DMS 273 (cell line): ENCODE results near the gene MARK3.

Experiments
- DNase-seq: peaks from one replicate; lab custom pipeline; 2025; ENCODE audit not compliant: unreplicated experiment; lab: John Stamatoyannopoulos, UW

Gene MARK3

DNA sequence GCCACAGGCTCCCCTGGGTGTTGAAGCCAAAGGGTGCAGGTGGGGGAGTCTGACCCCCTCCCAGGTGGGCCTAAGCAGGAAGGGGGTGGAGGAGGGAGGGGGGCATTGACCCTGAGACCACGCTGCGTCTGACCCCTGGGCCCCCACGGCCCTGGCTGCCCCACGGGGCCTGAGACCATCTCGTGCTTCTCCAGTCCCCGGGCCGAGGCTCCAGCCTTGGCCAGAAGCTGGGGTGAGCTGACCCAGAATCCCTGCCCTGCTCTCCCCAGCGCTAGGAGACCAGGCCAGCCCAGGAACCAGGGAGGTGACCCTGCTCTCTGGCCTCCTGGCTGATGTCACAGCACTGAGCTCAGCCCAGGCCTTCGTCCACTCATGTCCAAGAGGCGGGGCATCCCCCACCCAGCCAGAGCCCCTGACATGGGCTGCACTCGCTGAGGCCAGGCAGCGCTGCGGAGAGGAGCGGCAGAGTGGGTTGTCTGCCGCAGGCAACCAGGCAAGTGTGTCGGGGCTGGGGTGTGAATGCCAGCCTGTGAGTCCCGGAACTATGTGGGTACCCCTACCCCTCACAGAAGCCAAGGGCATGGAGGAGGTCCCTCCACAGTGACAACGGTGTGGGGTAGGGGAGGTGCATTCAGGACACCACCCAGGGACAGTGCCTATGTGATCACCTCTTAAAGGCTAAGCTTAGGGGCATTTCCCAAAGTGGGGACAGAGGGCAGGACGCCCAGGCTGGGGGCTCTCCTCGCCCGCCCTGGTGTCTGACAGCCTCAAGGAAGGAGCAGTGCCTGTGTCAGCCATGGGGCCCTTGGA lies 150.1 kb downstream of the MARK3 start:
- no peak for DNase-seq

DNA sequence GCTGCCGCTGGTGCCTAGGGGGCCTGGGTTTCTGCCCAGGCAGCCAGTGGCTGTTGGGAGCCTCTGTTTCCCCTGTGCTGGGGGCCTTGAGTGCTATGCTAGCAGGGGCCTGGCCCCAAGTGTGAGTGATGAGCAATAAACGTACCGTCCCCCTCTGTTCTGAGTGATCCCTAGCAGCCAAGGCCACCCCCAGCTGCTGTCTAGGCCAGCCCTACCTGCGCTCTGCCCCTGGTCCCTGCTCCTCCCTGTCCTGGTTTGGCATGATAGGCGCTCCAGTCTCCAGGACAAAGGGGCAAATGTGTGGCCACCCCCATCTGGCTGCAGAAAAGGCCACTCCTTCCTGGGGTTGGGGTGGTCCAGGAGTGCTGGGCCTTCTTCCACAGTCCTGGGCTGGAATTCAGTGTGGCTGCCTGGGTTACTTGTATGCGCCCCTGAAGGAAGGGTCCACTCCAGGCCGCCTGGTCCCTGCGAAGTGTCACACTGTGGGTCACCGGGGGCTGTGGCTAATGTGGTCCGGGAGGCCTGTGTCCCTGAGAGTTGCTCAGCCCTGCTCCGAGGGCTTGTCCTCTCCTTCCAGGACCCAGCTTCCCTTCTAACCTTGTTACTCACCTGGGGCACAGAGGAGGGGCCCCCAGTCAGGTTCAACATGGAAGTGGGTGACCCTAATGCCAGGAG lies 150.8 kb downstream of the MARK3 start:
- no peak for DNase-seq

DNA sequence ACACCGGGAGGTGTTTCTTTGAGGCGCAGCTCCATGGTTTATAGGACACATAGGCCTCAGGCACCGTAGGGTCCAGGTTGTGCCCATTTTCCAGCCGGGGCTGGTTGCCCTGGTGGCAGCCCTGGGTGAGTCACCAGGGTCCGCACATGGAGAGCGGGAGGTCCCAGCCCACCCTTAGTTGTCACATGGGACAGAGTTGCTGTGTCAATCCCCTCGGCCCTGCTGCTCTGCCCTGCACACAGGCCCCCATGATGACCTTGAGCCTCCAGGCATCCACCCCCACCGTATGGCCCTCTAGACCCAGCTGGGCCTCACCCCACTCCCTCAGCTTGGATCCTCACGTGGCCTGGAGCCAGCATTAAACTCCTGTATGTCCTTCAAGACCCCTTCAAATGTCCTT lies 151.5 kb downstream of the MARK3 start:
- DNase-seq = peak; percentile 39

DNA sequence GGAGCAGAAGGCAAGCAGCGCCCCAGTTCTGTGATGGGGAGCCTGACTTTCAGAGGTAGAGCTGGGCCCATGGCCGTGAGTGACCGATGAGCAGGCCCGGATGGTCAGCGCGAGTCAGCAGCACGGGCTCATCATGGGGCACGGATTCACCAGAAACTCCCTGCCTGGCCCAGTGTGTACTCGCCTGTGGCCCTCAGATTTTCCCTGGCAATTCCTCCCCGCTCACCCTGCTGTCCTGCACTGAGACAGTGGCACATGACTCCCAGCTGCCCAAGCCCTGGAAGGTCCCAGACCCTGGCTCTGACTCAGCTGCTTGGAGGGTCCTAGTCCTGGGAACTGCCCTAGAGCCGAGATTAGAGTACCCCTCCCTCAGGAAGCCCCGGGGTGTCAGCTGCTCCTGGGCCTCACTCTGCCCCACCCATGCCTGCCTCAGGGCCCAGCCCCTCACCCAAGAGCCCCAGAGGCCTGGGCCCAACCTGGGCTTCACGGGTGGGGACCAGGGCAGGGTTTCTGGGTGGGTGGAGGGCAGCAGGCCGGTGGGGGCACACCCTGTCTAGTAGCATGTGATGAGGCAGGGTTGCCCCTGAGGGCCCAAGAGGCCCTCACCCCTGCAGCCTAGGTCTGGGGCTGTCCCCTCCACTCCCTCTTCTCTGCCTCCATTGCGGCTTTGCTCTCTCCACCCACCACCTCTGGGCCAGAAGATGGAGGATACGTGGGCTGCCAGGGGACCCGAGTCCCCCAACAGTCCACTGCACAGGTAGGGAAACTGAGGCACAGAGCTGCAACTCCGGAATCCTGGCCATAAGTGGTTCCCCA lies 152.2 kb downstream of the MARK3 start:
- DNase-seq = no peak

DNA sequence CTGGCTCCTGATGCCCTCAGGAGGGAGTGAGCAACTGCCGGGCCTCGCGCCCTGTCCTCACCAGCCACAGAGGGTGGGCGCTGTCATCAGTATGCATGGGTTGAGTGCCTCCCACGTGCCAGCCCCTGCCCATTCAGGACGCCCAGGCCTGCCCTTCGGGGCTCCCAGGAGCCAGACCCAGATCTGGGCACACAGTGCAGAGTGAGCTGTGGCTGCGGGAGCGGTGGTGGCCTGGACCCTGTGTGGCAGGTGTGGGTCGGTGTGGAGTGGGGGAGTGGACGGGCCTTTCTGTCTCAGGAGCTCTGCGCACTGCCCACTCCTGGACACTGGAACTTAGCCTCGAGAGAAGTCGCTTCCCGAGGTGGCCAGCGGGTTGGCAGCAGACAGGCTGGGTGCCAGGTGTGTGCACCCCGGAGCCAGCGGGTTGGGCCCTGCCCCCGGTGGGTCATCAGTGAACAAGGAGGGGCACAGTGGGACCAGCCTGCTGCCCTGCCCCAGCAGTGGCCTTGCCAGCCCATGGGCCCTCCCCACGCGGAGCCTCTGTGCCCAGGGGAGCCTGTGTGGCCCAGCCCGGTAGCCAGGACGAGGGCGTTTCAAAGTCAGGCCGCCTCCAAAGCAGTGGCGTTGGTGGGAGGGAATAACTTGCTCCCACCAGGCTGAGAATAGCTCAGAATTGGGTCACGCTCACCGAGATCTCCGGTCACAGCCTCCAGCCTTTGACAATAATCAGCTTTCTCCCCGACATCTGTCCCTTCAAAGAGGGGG lies 153.3 kb downstream of the MARK3 start:
- DNase-seq = peak; percentile 62

DNA sequence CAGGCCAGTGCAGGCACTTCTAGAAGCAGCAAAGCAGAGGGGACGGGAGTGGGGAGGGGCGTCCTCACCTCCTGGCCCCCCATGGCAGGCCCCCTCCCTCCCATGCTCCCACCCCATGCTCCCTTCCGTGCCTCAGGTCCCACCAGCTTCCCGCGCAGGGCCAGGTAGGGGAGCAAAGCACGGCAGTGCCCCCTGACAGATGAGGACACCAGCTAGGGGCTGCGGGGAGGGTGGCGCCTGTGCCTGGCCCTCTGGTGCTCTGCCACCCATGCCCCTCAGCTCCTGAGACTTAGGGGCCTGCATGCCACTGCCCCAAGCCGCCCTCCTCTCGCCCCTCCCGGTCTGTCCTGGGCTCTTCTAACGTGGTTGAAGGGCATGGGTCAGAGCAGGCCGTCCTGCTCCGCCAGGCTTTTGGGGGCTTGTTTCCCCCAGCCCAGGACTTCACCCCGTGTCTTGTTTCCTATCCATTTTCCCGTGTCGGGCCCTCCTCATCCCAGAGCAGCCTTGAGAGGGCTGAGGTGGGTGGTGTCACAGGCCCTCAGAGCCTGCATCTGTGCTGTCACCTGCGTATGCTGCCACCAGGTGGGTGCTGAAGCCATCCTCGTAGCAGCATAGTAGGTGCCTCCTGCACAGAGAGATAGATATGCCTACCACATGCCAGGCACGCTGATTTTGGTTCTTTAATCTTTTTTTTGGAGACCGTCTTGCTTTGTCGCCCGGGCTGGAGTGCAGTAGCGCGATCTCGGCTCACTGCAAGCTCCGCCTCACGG lies 154.0 kb downstream of the MARK3 start:
- DNase-seq = peak; percentile 47

DNA sequence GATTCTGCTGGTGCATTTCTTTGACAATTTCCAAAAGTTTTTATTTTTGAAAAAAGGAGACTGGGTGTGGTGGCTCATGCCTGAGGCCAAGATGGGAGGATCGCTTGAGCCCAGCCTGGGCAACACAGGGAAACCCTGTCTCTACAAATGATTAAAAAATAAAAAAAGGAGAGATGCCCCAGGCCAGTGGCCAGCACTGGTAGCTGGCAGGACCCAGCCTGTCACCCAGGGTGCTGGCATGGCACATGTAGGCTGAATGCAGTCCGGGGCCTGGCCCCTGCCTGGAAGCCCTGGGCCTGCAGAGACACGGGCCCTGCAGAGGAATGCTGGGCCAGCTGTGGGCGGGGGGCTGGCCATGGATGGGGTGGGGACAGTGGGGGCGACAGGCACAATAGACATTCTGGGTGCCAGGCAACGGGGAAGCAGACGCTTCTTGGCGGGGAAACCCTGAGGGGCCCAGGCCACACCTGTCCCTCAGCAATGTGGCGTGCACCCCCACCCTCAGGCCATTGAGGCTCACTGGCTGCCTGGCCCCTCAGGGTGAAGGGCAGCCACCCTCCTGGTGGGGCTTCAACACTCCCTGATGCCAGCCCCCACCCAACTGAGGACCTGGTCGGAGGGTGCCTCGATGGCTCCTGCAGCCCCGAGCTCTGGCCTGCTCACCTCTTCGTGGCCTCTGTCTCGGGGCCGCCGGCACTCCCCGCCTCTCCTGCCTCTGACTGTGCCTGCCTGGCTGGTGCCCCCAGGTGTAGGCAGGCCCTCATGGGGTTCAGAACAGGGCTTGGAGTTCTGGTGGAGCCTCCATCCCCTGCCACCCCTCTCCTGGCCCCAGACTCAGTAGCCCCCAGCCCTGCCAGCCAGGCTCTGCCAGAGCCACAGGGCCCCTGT lies 155.8 kb downstream of the MARK3 start:
- DNase-seq = no peak

DNA sequence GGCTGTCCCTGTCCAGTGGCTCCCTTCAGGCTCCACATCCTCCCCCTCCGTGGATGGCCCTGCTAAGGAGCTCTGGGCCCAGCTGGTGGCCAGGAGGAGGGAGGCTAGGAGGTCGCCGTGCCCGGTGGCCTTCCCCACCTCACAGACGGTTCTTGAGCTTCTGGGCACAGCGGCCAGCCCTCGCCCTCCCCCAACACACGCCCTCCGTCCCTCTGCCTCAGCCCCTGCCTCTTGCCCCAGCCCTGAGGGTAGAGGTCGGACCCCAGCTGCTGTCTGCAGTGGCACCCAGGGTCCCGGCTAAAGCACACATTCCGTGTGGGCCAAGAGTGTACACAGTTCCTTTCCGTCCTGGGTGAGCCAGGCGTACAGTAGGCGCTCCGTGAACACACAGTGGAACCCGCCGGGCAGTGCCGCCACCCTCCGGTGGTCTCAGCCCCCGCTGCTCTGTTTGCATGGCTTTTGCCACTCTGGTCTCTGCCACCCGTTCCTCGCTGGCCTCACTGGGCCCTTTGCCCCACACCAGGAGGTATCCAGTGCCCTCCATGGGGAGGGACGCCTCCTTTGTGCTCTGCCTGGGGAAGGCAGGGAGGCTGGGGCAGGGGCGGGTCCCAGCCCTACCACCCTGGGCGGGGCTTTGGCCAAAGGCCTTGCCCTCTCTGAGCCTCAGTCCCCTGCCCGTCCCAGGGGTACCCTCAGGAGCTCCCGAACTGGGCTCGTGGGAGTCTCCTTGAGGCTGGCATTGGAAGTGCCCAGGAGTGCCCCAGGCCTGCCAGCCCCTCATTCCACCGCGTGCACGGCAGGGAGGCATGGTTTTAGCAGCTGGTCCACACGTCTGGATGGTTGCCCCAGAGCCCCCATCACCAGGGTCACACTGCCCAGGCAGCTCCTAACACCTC lies 156.7 kb downstream of the MARK3 start:
- DNase-seq = peak; percentile 79

DNA sequence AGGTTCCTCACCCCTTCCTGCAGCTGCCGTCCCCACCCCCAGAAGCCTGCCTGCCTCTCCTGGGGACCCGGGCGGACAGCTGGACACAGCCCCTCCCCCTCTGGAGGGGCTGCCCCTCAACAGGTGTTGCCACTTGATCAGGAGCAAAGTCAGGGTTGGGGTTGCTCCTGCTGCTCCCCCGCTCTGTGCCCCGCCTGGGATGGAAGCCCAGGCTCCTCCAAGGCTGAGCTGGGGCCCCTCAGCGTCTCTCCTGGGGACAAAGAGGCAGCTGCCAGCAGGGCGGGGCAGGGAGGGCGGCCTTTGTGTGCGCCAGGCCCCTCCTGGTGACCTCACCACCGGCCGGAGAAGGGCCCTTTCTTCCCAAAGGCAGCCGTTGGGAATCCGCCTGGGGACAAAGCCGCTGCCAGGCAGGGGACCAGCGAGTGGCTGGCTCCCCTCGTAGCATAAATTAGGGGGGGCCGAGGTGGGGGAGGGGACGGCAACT lies 157.4 kb downstream of the MARK3 start:
- peak; percentile 83 for DNase-seq

DNA sequence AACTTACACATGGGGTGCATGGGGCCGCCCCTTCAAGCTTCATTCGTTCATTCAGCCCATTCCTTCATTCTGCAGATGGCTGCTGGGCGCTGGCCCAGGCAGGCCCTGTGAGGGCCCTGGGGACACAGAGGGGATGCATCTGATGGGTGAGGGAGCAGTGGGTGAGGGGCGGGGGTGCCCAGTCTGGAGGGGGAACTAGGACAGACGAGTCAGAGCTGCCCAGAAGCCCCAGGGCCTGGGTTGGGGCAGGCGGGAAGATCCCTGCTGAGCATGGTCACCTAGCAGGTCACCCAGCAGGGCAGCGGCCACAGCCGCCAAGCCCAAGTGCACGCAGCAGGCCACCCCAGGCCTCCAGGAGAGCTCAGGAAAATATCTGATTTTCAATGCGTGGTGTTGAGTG lies 157.9 kb downstream of the MARK3 start:
- no peak for DNase-seq

DNA sequence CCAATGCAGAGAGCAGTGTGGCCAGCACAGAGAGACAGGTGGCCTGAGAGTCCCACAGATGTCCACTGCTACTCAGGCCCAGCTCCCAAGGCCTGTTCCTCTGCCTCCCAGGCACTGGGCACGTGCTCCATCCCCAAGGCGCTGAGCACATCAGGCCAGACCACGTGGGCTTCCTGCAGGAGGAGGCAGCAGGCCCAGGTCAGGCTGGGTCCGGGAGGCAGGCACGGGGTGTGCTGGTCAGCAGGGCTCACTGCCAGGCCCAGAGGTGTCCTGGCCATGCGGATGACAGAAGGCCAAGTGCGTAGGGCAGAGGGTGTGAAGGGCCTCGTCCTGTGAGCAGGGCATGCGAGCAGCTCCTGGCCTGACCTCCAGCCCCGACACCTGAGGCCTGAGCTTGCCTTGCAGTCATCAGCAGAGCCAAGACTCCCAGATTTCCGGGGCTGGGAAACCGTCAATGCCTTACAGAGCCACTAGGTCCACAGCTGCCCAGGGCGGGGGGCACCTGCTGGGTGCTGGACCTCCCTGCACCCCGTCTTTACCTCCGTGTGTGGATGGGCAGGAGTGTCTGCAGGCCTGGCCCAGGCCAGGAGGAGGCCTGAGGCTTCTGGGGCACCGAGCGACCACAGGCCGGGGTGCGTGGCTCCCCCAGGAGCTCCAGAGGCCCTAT lies 158.6 kb downstream of the MARK3 start:
- no peak for DNase-seq

DNA sequence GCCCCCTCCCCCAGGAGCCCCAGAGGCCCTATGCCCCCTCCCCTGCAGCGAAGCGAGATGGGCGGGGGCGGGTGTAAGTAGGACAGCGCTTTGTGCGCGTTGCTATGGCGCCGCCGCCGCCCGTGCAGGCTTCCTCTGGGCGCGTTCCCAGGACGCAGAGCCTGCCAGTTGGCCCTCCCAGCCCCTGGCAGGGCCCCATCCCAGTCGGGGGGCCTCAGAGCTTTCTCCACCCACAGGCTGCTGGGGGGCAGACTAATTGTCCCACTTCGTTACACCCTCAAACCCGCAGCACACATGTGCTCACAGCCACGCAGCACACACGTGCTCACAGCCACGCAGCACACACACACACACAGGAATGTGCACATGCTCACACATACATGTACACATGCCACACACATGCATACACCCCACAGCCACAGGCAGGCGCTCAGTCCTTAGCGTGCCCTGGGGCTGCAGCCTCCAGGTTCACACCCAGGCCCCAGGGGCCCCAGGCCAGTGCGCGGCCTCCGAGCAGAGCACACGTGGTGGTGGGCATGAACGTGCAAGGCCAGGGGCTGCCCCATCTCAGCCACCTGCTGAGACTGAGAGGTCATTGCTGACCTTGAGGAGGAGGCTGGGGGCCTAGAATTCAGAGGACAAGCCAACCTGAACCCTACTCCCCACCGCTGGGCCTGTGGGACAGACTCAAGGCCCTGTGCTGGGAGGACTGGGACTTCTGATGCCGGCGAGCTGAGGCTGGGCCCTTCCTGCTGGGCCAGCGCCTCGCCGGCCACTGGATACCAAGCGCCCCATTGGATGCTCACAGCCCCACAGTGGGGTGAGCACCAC lies 159.4 kb downstream of the MARK3 start:
- DNase-seq = peak; percentile 81

DNA sequence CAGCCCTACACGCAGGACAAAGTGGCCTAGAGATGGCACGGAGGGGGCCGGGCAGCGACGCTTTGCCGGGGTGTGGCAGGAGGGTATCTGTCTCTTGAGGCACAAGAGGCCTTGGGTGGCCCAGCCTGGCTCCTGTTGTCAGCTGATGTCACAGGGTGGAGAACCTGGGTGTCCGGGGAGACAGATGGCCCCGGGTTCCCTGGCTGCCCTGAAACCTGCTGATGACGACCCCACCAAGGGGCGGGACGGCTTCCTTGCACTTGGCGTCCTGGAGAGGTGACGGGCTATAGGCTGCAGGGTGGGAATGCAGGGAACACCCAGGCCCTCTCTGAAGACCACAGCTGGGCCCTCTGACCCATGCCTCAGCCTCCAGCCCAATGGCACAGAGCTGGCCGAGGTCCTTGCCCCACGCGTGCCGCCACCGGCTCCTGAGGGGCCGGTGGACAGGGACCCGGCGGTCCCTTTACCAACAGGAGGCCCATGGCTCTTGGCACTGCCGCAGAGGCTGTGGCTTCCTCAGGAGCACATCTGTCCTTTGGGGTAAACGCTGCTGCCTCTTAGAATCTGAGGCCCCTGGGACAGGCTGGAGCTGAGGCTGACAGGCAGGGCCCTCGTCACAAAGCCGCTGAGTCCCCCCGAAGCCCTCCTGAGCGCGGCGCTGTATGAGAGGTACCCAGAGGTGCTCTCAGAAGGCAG lies 160.2 kb downstream of the MARK3 start:
- no peak for DNase-seq

DNA sequence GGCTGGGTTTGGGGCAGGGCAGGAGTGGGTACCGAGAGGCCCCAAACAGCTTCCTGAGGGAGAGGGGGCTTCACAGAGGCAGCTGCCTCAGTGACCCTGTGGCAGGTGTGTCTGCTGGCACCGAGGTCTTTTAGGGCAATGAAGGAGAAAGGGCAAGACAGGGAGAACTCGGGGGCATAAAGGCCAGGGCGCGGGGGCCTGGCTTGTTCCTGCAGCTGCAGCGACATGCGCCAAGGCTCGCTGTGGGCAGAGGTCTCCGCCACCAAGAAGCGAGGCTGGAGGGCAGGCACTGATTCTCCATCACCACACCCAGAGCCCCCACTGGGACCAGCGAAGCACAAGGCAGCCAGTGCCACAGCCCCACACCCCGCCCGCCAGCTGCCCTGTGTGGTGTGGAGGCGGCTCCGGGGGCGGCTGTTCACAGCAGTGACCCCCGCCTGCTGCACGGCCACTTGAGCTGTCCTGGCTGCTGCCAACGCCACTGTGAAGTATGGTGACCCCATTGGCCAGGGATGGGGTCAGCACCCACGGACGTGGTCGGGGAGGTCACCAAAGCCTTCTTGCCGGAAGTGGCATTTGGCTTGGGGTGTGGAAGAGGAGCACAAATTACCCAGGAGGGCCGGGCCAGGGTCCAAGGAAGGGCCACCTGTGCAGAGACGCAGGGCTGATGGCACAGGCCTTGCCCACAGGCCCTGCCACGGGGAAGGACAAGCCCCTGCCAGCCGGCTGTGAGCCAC lies 160.9 kb downstream of the MARK3 start:
- peak; percentile 45 for DNase-seq

DNA sequence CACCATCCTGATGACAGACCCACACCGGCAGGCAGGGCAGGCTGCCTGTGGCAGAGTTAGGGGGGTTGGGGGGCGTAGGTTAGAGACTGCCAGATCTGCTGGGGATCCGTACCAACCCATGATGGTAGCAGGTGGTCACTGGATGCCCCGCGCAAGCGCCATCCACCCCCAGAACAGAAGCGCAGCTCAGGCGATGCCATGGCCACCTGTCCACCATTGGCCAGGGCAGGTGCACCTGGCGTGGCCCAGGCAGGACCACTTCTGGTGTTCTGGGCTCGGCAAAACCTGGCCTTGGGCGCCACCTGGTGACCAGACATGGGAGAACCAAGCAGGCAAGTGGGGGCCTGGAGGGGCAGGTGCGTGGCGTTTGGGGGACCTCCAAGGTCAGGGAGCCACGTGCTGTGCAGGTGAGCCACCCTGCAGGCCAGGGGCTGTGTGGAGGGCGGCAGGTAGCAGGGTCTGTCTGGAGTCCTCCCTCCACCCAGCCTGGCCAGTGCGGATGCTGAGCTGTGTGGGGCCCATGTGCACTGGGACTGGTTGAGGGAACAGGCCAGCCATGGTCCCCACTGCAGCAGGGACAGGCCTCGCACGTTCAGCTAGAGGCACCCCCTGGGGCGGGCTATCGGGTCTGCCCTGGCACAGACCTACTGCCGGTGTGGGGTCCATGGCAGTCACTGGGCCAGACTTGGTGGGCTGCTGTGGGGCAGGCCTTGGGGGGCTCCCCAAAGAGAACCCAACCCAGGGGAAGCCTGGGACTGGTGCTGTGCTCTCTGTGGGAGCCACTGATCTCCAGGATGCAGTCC lies 161.6 kb downstream of the MARK3 start:
- DNase-seq = peak; percentile 85
